ENCODE measurements around the gene MUC12.
A peak's percentile ranks its signal among the peaks of the same experiment; 100 is the strongest.

MUC12 gene

GRCh38 chr7:101009629-101010028 is 40.3 kb downstream of the MUC12 start:
- H3K9me3 ChIP-seq (ENCODE audit: control insufficient read depth in 1 of 2, low read length in 2 of 2): no peaks in the 10 kb centered on the region
- no peak overlapping the region for H3K4me3 ChIP-seq (ENCODE audit: low read depth in 1 of 2, low read length in 2 of 2)
- H3K9ac ChIP-seq (ENCODE audit: low read depth in 1 of 2, low read length in 2 of 2): no peak overlapping the region
- H3K36me3 ChIP-seq (ENCODE audit: control insufficient read depth in 1 of 2, insufficient read depth in 2 of 2, low read length in 2 of 2): peaks cover 0 to 11% of the 10 kb centered on the region in 2 donors
- no peak overlapping the region for H3K27ac ChIP-seq (ENCODE audit: low read depth, low read length)
- H3K27me3 ChIP-seq (ENCODE audit: control insufficient read depth in 1 of 2, insufficient read depth in 2 of 2, low read length in 2 of 2): no peaks in the 10 kb centered on the region
- no peaks in the 10 kb centered on the region for H3K4me1 ChIP-seq (ENCODE audit: control insufficient read depth in 1 of 2, insufficient read depth in 2 of 2, low read length in 2 of 2)

DNA sequence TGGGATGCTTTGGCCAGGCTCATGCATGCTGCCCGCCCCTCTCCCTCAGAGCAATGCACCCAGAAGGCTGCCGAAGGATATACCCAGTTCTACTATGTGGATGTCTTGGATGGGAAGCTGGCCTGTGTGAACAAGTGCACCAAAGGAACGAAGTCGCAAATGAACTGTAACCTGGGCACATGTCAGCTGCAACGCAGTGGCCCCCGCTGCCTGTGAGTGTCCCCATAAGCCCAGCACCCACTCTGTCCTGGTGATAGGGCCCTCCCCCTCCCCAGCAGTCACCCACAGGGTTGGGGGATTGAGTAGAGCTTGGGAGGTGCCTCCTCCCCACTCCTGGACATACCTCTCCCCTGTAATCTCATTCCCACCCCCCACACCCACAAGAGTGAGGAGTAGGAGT is 43.6 kb downstream of the MUC12 start:
- H3K9ac ChIP-seq (ENCODE audit: low read depth in 1 of 2, low read length in 2 of 2): no peak overlapping the region
- no peaks in the 10 kb centered on the region for H3K27me3 ChIP-seq (ENCODE audit: control insufficient read depth in 1 of 2, insufficient read depth in 2 of 2, low read length in 2 of 2)
- peaks cover 5 to 11% of the 10 kb centered on the region in 2 donors for H3K4me1 ChIP-seq (ENCODE audit: control insufficient read depth in 1 of 2, insufficient read depth in 2 of 2, low read length in 2 of 2)
- H3K36me3 ChIP-seq (ENCODE audit: control insufficient read depth in 1 of 2, insufficient read depth in 2 of 2, low read length in 2 of 2): peaks cover 0 to 11% of the 10 kb centered on the region in 2 donors
- H3K4me3 ChIP-seq (ENCODE audit: low read depth in 1 of 2, low read length in 2 of 2): no peak overlapping the region
- no peak overlapping the region for H3K27ac ChIP-seq (ENCODE audit: low read depth, low read length)
- no peaks in the 10 kb centered on the region for H3K9me3 ChIP-seq (ENCODE audit: control insufficient read depth in 1 of 2, low read length in 2 of 2)

DNA sequence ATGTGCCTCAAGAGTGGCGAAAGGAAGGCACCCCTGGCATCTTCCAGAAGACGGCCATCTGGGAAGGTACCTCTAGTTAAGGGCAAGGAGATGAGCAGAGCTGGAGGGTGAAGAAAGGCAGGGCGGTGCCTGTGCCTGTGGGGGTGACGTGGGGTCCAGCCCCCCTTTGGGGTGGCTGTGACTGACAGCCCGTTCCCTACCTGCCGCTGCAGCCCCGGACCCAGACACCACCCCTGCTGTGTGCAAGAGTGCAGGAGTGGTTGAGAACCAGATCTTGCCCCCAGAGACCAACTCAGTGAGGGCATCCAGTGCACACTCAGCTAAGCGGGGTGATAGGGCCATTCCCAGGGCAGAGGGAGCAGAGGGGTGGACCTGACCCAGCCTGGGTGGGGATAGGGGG is 46.3 kb downstream of the MUC12 start:
- Histone ChIP-seq H3K4me3 (ENCODE audit: low read depth in 1 of 2, low read length in 2 of 2) (no peak overlapping the region), H3K27ac (ENCODE audit: low read depth, low read length) (no peak overlapping the region), H3K9ac (ENCODE audit: low read depth in 1 of 2, low read length in 2 of 2) (peak overlapping the region in 1 of 2 donors; percentile 18), H3K27me3 (ENCODE audit: control insufficient read depth in 1 of 2, insufficient read depth in 2 of 2, low read length in 2 of 2) (no peaks in the 10 kb centered on the region), H3K4me1 (ENCODE audit: control insufficient read depth in 1 of 2, insufficient read depth in 2 of 2, low read length in 2 of 2) (peaks cover 15 to 21% of the 10 kb centered on the region in 2 donors), H3K36me3 (ENCODE audit: control insufficient read depth in 1 of 2, insufficient read depth in 2 of 2, low read length in 2 of 2) (peaks cover 0 to 11% of the 10 kb centered on the region in 2 donors), H3K9me3 (ENCODE audit: control insufficient read depth in 1 of 2, low read length in 2 of 2) (no peaks in the 10 kb centered on the region)

- Histone ChIP-seq H3K27ac (ENCODE audit: low read depth, low read length) (peak overlapping the region; percentile 84), H3K4me3 (ENCODE audit: low read depth in 1 of 2, low read length in 2 of 2) (peak overlapping the region; percentile 72 to 73), H3K36me3 (ENCODE audit: control insufficient read depth in 1 of 2, insufficient read depth in 2 of 2, low read length in 2 of 2) (peaks cover 0 to 7% of the 10 kb centered on the region in 2 donors), H3K9ac (ENCODE audit: low read depth in 1 of 2, low read length in 2 of 2) (peak overlapping the region; percentile 69 to 70), H3K4me1 (ENCODE audit: control insufficient read depth in 1 of 2, insufficient read depth in 2 of 2, low read length in 2 of 2) (peaks cover 19 to 25% of the 10 kb centered on the region in 2 donors), H3K9me3 (ENCODE audit: control insufficient read depth in 1 of 2, low read length in 2 of 2) (no peaks in the 10 kb centered on the region), H3K27me3 (ENCODE audit: control insufficient read depth in 1 of 2, insufficient read depth in 2 of 2, low read length in 2 of 2) (no peaks in the 10 kb centered on the region)
These were observed 47.9 kb downstream of the MUC12 start for GRCh38 chr7:101017064-101017777.

DNA sequence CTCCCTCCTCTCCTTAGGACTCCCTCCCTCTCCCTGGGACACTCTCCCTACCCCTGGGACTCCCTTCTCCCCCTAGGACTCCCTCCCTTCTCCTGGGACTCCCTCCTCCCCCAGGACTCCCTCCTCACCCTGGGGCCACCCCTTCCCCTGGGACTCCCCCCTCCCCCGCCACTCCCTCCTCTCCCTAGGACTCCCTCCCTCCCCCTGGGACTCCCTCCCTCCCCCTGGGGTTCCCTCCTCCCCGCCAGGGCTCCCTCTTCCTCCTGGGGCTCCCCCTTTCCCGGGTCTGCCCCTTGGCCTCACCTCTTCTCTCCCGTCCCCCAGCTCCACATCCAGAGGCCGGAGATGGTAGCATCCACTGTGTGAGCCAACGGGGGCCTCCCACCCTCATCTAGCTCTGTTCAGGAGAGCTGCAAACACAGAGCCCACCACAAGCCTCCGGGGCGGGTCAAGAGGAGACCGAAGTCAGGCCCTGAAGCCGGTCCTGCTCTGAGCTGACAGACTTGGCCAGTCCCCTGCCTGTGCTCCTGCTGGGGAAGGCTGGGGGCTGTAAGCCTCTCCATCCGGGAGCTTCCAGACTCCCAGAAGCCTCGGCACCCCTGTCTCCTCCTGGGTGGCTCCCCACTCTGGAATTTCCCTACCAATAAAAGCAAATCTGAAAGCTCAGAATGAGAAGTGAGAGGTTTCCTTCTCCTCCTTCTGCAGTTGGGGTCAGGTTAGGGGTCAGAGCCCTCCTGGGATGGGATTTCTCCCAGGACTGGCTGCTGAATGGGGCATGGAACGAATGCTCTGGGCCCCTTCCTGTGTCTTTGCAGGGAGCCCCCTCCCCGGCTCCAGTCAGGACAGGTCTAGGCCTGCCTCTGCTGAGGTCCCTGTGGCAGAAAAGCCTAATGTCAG is 49.2 kb downstream of the MUC12 start:
- H3K9me3 ChIP-seq (ENCODE audit: control insufficient read depth in 1 of 2, low read length in 2 of 2): no peaks in the 10 kb centered on the region
- peaks cover 0 to 6% of the 10 kb centered on the region in 2 donors for H3K36me3 ChIP-seq (ENCODE audit: control insufficient read depth in 1 of 2, insufficient read depth in 2 of 2, low read length in 2 of 2)
- peaks cover 19 to 25% of the 10 kb centered on the region in 2 donors for H3K4me1 ChIP-seq (ENCODE audit: control insufficient read depth in 1 of 2, insufficient read depth in 2 of 2, low read length in 2 of 2)
- H3K9ac ChIP-seq (ENCODE audit: low read depth in 1 of 2, low read length in 2 of 2): peak overlapping the region in 1 of 2 donors; percentile 23
- no peak overlapping the region for H3K4me3 ChIP-seq (ENCODE audit: low read depth in 1 of 2, low read length in 2 of 2)
- no peak overlapping the region for H3K27ac ChIP-seq (ENCODE audit: low read depth, low read length)
- no peaks in the 10 kb centered on the region for H3K27me3 ChIP-seq (ENCODE audit: control insufficient read depth in 1 of 2, insufficient read depth in 2 of 2, low read length in 2 of 2)

DNA sequence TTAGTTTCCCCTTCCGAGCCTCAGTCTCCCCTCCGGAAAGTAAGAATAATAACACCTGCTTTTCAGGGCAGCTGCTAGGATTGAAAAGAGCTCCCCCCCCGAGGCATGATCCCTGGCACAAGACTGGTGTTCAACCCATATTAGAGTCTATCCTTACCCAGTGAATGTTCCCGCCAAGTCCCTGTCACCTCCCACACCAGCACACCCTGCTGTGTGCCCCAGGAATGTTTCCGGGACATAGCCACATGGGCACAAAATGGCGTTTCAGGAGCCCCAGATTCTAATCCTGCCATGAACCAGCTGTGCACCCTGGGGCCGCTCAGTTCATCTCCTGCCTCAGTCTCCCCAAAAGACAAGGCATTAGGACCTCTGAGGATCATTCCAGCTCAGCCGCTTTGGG is 51.1 kb downstream of the MUC12 start:
- peaks cover 19 to 25% of the 10 kb centered on the region in 2 donors for H3K4me1 ChIP-seq (ENCODE audit: control insufficient read depth in 1 of 2, insufficient read depth in 2 of 2, low read length in 2 of 2)
- peak overlapping the region; percentile 72 to 79 for H3K4me3 ChIP-seq (ENCODE audit: low read depth in 1 of 2, low read length in 2 of 2)
- peak overlapping the region; percentile 87 to 96 for H3K9ac ChIP-seq (ENCODE audit: low read depth in 1 of 2, low read length in 2 of 2)
- no peaks in the 10 kb centered on the region for H3K9me3 ChIP-seq (ENCODE audit: control insufficient read depth in 1 of 2, low read length in 2 of 2)
- H3K36me3 ChIP-seq (ENCODE audit: control insufficient read depth in 1 of 2, insufficient read depth in 2 of 2, low read length in 2 of 2): no peaks in the 10 kb centered on the region
- no peaks in the 10 kb centered on the region for H3K27me3 ChIP-seq (ENCODE audit: control insufficient read depth in 1 of 2, insufficient read depth in 2 of 2, low read length in 2 of 2)
- peak overlapping the region; percentile 71 for H3K27ac ChIP-seq (ENCODE audit: low read depth, low read length)

DNA sequence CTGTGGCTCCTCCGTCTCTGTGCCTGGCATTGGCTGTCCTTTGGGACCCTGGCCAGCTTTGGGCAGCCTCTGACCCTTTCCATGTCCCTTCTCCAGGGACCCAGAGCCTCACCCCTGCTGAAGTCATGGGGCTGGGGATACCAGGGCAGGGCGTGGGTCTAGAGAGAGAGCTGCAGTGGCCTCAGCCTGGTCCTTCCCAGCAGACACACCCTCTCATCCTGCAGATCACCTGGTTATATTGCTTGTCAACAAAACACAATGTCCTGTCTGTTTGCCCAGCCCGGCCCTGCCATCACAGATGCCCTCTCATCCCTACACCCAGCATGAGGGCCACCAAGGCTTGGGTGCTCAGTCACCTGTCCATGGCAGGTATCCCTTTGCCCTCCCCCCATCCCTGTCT is 52.3 kb downstream of the MUC12 start:
- Histone ChIP-seq H3K4me1 (ENCODE audit: control insufficient read depth in 1 of 2, insufficient read depth in 2 of 2, low read length in 2 of 2) (peaks cover 17 to 22% of the 10 kb centered on the region in 2 donors), H3K27me3 (ENCODE audit: control insufficient read depth in 1 of 2, insufficient read depth in 2 of 2, low read length in 2 of 2) (no peaks in the 10 kb centered on the region), H3K27ac (ENCODE audit: low read depth, low read length) (peak overlapping the region; percentile 36)

GRCh38 chr7:101023839-101024238 is 54.5 kb downstream of the MUC12 start:
- H3K9ac ChIP-seq (ENCODE audit: low read depth in 1 of 2, low read length in 2 of 2): no peak overlapping the region
- H3K9me3 ChIP-seq (ENCODE audit: control insufficient read depth in 1 of 2, low read length in 2 of 2): no peaks in the 10 kb centered on the region
- H3K4me1 ChIP-seq (ENCODE audit: control insufficient read depth in 1 of 2, insufficient read depth in 2 of 2, low read length in 2 of 2): peaks cover 8 to 11% of the 10 kb centered on the region in 2 donors
- peaks cover 0 to 7% of the 10 kb centered on the region in 2 donors for H3K36me3 ChIP-seq (ENCODE audit: control insufficient read depth in 1 of 2, insufficient read depth in 2 of 2, low read length in 2 of 2)
- H3K27ac ChIP-seq (ENCODE audit: low read depth, low read length): no peak overlapping the region
- H3K4me3 ChIP-seq (ENCODE audit: low read depth in 1 of 2, low read length in 2 of 2): no peak overlapping the region
- H3K27me3 ChIP-seq (ENCODE audit: control insufficient read depth in 1 of 2, insufficient read depth in 2 of 2, low read length in 2 of 2): no peaks in the 10 kb centered on the region

More for the DNA sequence above, 52.3 kb downstream of the MUC12 start:
- peak overlapping the region; percentile 71 to 72 for H3K4me3 ChIP-seq (ENCODE audit: low read depth in 1 of 2, low read length in 2 of 2)
- peak overlapping the region; percentile 87 to 96 for H3K9ac ChIP-seq (ENCODE audit: low read depth in 1 of 2, low read length in 2 of 2)
- no peaks in the 10 kb centered on the region for H3K9me3 ChIP-seq (ENCODE audit: control insufficient read depth in 1 of 2, low read length in 2 of 2)
- H3K36me3 ChIP-seq (ENCODE audit: control insufficient read depth in 1 of 2, insufficient read depth in 2 of 2, low read length in 2 of 2): peaks cover 0 to 7% of the 10 kb centered on the region in 2 donors

- Histone ChIP-seq H3K4me1 (ENCODE audit: control insufficient read depth in 1 of 2, insufficient read depth in 2 of 2, low read length in 2 of 2) (no peaks in the 10 kb centered on the region), H3K9me3 (ENCODE audit: control insufficient read depth in 1 of 2, low read length in 2 of 2) (no peaks in the 10 kb centered on the region), H3K9ac (ENCODE audit: low read depth in 1 of 2, low read length in 2 of 2) (no peak overlapping the region), H3K27me3 (ENCODE audit: control insufficient read depth in 1 of 2, insufficient read depth in 2 of 2, low read length in 2 of 2) (no peaks in the 10 kb centered on the region), H3K36me3 (ENCODE audit: control insufficient read depth in 1 of 2, insufficient read depth in 2 of 2, low read length in 2 of 2) (peaks cover 29 to 61% of the 10 kb centered on the region in 2 donors), H3K4me3 (ENCODE audit: low read depth in 1 of 2, low read length in 2 of 2) (no peak overlapping the region), H3K27ac (ENCODE audit: low read depth, low read length) (no peak overlapping the region)
These were observed 61.7 kb downstream of the MUC12 start for GRCh38 chr7:101031082-101031481.

DNA sequence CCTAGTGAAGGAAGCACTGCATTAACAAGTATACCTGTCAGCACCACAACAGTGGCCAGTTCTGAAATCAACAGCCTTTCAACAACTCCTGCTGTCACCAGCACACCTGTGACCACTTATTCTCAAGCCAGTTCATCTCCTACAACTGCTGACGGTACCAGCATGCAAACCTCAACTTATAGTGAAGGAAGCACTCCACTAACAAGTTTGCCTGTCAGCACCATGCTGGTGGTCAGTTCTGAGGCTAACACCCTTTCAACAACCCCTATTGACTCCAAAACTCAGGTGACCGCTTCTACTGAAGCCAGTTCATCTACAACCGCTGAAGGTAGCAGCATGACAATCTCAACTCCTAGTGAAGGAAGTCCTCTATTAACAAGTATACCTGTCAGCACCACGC is 66.6 kb downstream of the MUC12 start:
- Histone ChIP-seq H3K4me1 (ENCODE audit: control insufficient read depth in 1 of 2, insufficient read depth in 2 of 2, low read length in 2 of 2) (no peaks in the 10 kb centered on the region), H3K36me3 (ENCODE audit: control insufficient read depth in 1 of 2, insufficient read depth in 2 of 2, low read length in 2 of 2) (peaks cover 38 to 99% of the 10 kb centered on the region in 2 donors), H3K27me3 (ENCODE audit: control insufficient read depth in 1 of 2, insufficient read depth in 2 of 2, low read length in 2 of 2) (no peaks in the 10 kb centered on the region), H3K9me3 (ENCODE audit: control insufficient read depth in 1 of 2, low read length in 2 of 2) (no peaks in the 10 kb centered on the region), H3K4me3 (ENCODE audit: low read depth in 1 of 2, low read length in 2 of 2) (no peak overlapping the region), H3K9ac (ENCODE audit: low read depth in 1 of 2, low read length in 2 of 2) (no peak overlapping the region), H3K27ac (ENCODE audit: low read depth, low read length) (no peak overlapping the region)
